ENCODE data around the gene PHF2. TPM values are rescaled to one million over a fixed set of nuclear protein-coding genes. Genes with fewer than 3 reads are reported as not detected.
A peak's percentile ranks its signal among the peaks of the same experiment; 100 is the strongest.

PHF2 gene
- total and polyA plus RNA-seq, 2 of the 8 experiments (the other 6 are each of a cell fraction or from before 2014, with no cell fraction given), result 3.4 to 9.4 TPM

DNA sequence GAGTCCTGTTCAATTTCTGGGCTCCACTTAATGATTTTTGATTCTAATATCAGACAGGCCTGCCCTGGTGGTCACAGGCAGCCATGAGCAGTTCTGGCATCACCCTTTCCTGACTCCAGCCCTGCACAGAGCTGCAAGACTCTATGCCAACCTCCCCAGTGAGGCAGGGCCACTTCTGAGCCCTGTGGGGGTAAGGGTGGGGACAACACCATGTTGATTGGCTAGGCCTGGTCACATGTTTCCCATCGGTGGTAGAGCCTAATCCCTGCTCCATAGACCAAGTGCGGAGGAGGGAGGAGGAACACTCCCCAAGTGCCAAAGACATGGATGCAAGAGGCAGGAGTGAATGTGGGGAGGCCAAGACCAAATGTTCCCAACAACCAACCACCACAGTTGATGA lies 134.6 kb downstream of the PHF2 start:
- ChIA-PET CTCF (ENCODE audit: partially characterized antibody) (no interaction called here), POLR2A (ENCODE audit: partially characterized antibody) (no interaction called here)
- Histone ChIP-seq H3K4me3 (ENCODE audit: extremely low read depth in 1 of 4, insufficient read depth in 2 of 4, low read depth in 3 of 4, low read length in 4 of 4) (no peak overlapping the region), H3K56ac (replicated peaks; ENCODE audit: insufficient read length, low read depth, low read length) (no peak overlapping the region), H3K18ac (ENCODE audit: extremely low read depth, low read length) (no peak overlapping the region), H3K4me1 (replicated peaks in 1 of 4; ENCODE audit: control insufficient read depth in 3 of 4, insufficient read depth in 4 of 4, low read length in 3 of 4) (no peaks in the 10 kb centered on the region), H2AFZ (ENCODE audit: low read length) (no peak overlapping the region; the same call in 1 of the 2 replicates), H3K9ac (replicated peaks in 1 of 4; ENCODE audit: extremely low read depth in 1 of 4, low read depth in 3 of 4, low read length in 3 of 4) (no peak overlapping the region), H3K27me3 (replicated peaks in 1 of 4; ENCODE audit: control insufficient read depth in 3 of 4, extremely low read depth in 1 of 4, insufficient read depth in 3 of 4, low read length in 3 of 4) (no peaks in the 10 kb centered on the region), H3K4ac (replicated peaks; ENCODE audit: insufficient read length, low read depth, low read length) (no peak overlapping the region), H3K36me3 (ENCODE audit: control insufficient read depth in 2 of 4, insufficient read depth in 4 of 4, low read length in 3 of 4) (no peaks in the 10 kb centered on the region), H2AK5ac (ENCODE audit: low read depth, low read length) (no peak overlapping the region), H3K23me2 (ENCODE audit: low read depth, low read length) (no peaks in the 10 kb centered on the region; the same call in 1 of the 2 replicates), H2BK15ac (ENCODE audit: low read length) (no peak overlapping the region), H2BK20ac (ENCODE audit: low read length) (no peak overlapping the region), H4K8ac (ENCODE audit: extremely low read depth, insufficient read depth, low read length) (no peak overlapping the region), H2BK12ac (ENCODE audit: low read depth, low read length) (no peak overlapping the region), H3K79me2 (ENCODE audit: control insufficient read depth in 1 of 2, insufficient read depth in 2 of 2, low read length in 2 of 2) (no peaks in the 10 kb centered on the region), H3K79me1 (ENCODE audit: low read depth, low read length) (no peaks in the 10 kb centered on the region), H3K9me3 (ENCODE audit: insufficient read depth in 2 of 2, low read depth in 1 of 2, low read length in 1 of 2) (no peaks in the 10 kb centered on the region), H2BK5ac (ENCODE audit: low read depth, low read length) (no peak overlapping the region; the same call in 1 of the 2 replicates), H4K20me1 (replicated peaks in 1 of 2; ENCODE audit: control insufficient read depth in 1 of 2, insufficient read depth in 2 of 2, low read length in 2 of 2) (peaks cover 0 to 2% of the 10 kb centered on the region in 2 experiments), H3K27ac (ENCODE audit: low read depth, low read length) (no peak overlapping the region), H4K91ac (replicated peaks; ENCODE audit: insufficient read length, low read length) (no peak overlapping the region), H4K5ac (ENCODE audit: insufficient read length, low read depth, low read length) (no peak overlapping the region), H3K23ac (ENCODE audit: insufficient read length) (no peak overlapping the region), H2BK120ac (replicated peaks; ENCODE audit: low read depth, low read length) (no peak overlapping the region), H3K14ac (ENCODE audit: insufficient read length) (peak overlapping the region; percentile 48), H3K4me2 (ENCODE audit: insufficient read depth in 1 of 2, low read depth in 2 of 2, low read length in 2 of 2) (no peak overlapping the region)
- FAIRE-seq, result no peak
- no peak for DNase-seq (ENCODE audit: low read depth in 1 of 2, low spot score in 2 of 2)
- no peak for TF ChIP-seq TBP (IDR thresholded peaks at IDR 0.05; ENCODE audit: low read depth, low read length)
- no peak for TF ChIP-seq ASH2L (IDR thresholded peaks at IDR 0.05; ENCODE audit: low read length)
- TF ChIP-seq, protein P1, sequence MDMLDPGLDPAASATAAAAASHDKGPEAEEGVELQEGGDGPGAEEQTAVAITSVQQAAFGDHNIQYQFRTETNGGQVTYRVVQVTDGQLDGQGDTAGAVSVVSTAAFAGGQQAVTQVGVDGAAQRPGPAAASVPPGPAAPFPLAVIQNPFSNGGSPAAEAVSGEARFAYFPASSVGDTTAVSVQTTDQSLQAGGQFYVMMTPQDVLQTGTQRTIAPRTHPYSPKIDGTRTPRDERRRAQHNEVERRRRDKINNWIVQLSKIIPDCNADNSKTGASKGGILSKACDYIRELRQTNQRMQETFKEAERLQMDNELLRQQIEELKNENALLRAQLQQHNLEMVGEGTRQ (IDR thresholded peaks at IDR 0.05; ENCODE audit: low read length), result no peak
- TF ChIP-seq CHD2 (IDR thresholded peaks at IDR 0.05; ENCODE audit: low read length), result no peak
- TF ChIP-seq CTBP2 (IDR thresholded peaks at IDR 0.05; ENCODE audit: borderline replicate concordance, insufficient read depth, insufficient read length, low read length), result no peak
- no peak for TF ChIP-seq KDM5A (IDR thresholded peaks at IDR 0.05; ENCODE audit: low read length)
- TF ChIP-seq ZNF274 (IDR thresholded peaks at IDR 0.05; ENCODE audit: borderline replicate concordance, extremely low read depth, low read length), result no peak
- TF ChIP-seq TAF7 (optimal IDR thresholded peaks at IDR 0.05; ENCODE audit: borderline replicate concordance, low read depth, low read length), result no peak
- no peak for TF ChIP-seq YY1 (IDR thresholded peaks at IDR 0.05; ENCODE audit: low read depth, low read length)
- no peak for TF ChIP-seq EP300 (IDR thresholded peaks at IDR 0.05; ENCODE audit: borderline replicate concordance in 1 of 2, low read depth in 2 of 2, low read length in 2 of 2)
- TF ChIP-seq EZH2 (IDR thresholded peaks at IDR 0.05; ENCODE audit: low read depth, low read length, severe bottlenecking), result no peak
- TF ChIP-seq RFX5 (IDR thresholded peaks at IDR 0.05; ENCODE audit: borderline replicate concordance, low read depth, low read length), result no peak
- no peak for TF ChIP-seq CBX8 (IDR thresholded peaks at IDR 0.05; ENCODE audit: borderline replicate concordance, low read depth, low read length)
- no peak for TF ChIP-seq SP1 (IDR thresholded peaks at IDR 0.05; ENCODE audit: low read depth, low read length)
- 100% methylated on average over 1 of the region's 2 CpGs; no CpG with 5 or more reads in 1 of the 2 experiments for WGBS, 2 experiments (ENCODE audit: extremely low coverage in 1 of 2, insufficient coverage in 1 of 2, insufficient read length in 1 of 2, insufficient replicate concordance in 2 of 2, low coverage in 1 of 2, low lambda C conversion rate in 2 of 2, missing lambda C conversion rate in 1 of 2)

Data from H1 (cell line).